Central memory CD8-positive, alpha-beta T cell (primary cell): ENCODE results near the gene ELP4.
"Not testable (repeated sequence)": the region's sequence is repeated elsewhere in the genome, so short reads cannot be mapped to it uniquely, and the experiment has no call there.

ENCODE experiments used
- ATAC-seq: fragments of 150-1000 bp; cut with Tn5 transposase; replicated peaks from 2 replicates; pipeline ENCODE4 v1.10.0; 2022; ENCODE audit warnings: mild to moderate bottlenecking, moderate FRiP score, moderate number of reproducible peaks; ENCODE audit not compliant: poor library complexity, severe bottlenecking; ENCODE audit errors: extremely low read depth
- DNase-seq, 2 donors: peaks; one replicate each; pipeline ENCODE4 v3.0.0; 2021; ENCODE audit warnings: low spot score in 2 of 2
- H3K27ac Mint-ChIP-seq: one replicate; pipeline ENCODE4 v1.8.0; 2022; ENCODE audit warnings: low read depth, mild to moderate bottlenecking, moderate library complexity, mixed read lengths
- H3K27me3 Mint-ChIP-seq: one replicate; pipeline ENCODE4 v1.8.0; 2022; ENCODE audit warnings: mixed read lengths
- H3K36me3 Mint-ChIP-seq: one replicate; pipeline ENCODE4 v1.8.0; 2022; ENCODE audit warnings: mild to moderate bottlenecking, moderate library complexity, mixed read lengths; ENCODE audit not compliant: insufficient read depth
- H3K4me1 Mint-ChIP-seq: one replicate; pipeline ENCODE4 v1.8.0; 2022; ENCODE audit warnings: mixed read lengths
- H3K4me3 Mint-ChIP-seq: one replicate; pipeline ENCODE4 v1.8.0; 2022; ENCODE audit warnings: mild to moderate bottlenecking, moderate library complexity, mixed read lengths
- H3K9me3 Mint-ChIP-seq: one replicate; pipeline ENCODE4 v1.8.0; 2022; ENCODE audit warnings: mixed read lengths

The ELP4 gene

DNA sequence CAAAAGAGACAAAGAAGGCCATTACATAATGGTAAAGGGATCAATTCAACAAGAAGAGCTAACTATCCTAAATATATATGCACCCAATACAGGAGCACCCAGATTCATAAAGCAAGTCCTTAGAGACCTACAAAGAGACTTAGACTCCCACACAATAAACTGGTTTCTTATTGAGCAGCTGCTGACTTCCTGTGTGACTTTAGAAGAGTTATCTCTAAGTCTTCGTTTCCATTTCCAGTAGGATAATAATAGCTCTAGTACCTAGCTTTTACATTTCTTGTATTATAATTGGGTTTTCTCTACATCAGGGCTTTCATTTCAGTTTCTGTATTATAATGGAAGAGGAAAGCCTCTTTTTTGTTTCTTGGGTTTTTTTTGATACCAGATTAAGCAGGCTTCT, 187.5 kb downstream of the ELP4 start:
- DNase-seq, H3K9me3 Mint-ChIP-seq, H3K27me3 Mint-ChIP-seq, H3K36me3 Mint-ChIP-seq, ATAC-seq, H3K4me3 Mint-ChIP-seq, H3K27ac Mint-ChIP-seq: not testable (repeated sequence)
- H3K4me1 Mint-ChIP-seq, result peaks cover 13% of the 10 kb centered on the region

GRCh38 chr11:31699066-31699465, 189.5 kb downstream of the ELP4 start:
- DNase-seq, result no peak
- Mint-ChIP-seq H3K27ac (no peak overlapping the region), H3K27me3 (no peaks in the 10 kb centered on the region), H3K36me3 (no peaks in the 10 kb centered on the region), H3K4me1 (peaks cover 13% of the 10 kb centered on the region), H3K9me3 (no peaks in the 10 kb centered on the region), H3K4me3 (no peak overlapping the region)
- ATAC-seq, result no peak

DNA sequence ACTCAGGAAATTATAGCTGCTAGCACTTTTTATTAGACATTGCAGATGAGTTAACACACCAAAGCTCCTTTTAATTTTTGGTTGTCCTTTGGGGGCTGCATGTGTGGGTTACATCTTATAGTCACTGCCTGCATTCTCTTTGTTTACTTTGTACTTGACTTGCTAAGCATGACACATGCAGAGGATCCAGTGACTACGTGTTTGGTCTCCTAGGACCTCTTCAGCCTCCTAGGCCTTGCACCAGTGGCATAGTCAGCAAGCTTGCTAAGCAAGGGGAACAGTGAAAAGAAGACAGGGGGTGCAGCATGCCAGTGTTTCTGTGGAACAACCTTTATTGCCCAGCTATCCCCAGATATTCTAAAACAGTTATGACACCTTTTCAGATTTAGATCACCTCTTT, 193.4 kb downstream of the ELP4 start:
- no peak for ATAC-seq
- no peaks in the 10 kb centered on the region for H3K36me3 Mint-ChIP-seq

DNA sequence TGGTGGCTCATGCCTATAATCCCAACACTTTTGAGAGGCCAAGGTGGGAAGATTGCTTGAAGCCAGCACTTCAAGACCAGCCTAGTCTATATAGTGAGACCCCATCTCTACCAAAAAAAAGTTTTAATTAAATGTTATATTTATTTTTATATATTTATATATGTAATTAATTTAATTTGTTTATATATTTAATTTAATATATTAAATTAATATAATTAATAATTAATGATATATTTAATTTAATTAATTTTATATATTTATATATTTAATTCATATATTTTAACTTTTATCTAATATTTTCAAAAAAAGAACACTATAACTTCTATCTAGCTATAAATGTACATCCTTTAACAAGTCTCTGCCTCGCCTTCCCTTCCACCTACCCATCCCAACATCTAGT, 196.8 kb downstream of the ELP4 start:
- Mint-ChIP-seq H3K27ac (no peak overlapping the region), H3K4me3 (no peak overlapping the region), H3K4me1 (no peaks in the 10 kb centered on the region), H3K9me3 (no peaks in the 10 kb centered on the region), H3K36me3 (no peaks in the 10 kb centered on the region), H3K27me3 (no peaks in the 10 kb centered on the region)
- DNase-seq, result no peak
- no peak for ATAC-seq

More for the DNA sequence above, 193.4 kb downstream of the ELP4 start:
- Mint-ChIP-seq H3K27ac (no peak overlapping the region), H3K27me3 (no peaks in the 10 kb centered on the region), H3K9me3 (no peaks in the 10 kb centered on the region), H3K4me1 (no peaks in the 10 kb centered on the region), H3K4me3 (no peak overlapping the region)
- DNase-seq, result no peak

- H3K4me3 Mint-ChIP-seq, result no peak overlapping the region
- H3K27me3 Mint-ChIP-seq, result no peaks in the 10 kb centered on the region
- H3K36me3 Mint-ChIP-seq, result no peaks in the 10 kb centered on the region
- ATAC-seq, result no peak
- H3K4me1 Mint-ChIP-seq, result no peaks in the 10 kb centered on the region
- DNase-seq, result no peak
- no peak overlapping the region for H3K27ac Mint-ChIP-seq
- no peaks in the 10 kb centered on the region for H3K9me3 Mint-ChIP-seq
Observed at GRCh38 chr11:31711137-31711536, 201.6 kb downstream of the ELP4 start.

GRCh38 chr11:31712851-31713250, 203.3 kb downstream of the ELP4 start:
- H3K4me3 Mint-ChIP-seq, result no peak overlapping the region
- H3K27me3 Mint-ChIP-seq, result no peaks in the 10 kb centered on the region
- H3K27ac Mint-ChIP-seq, result no peak overlapping the region
- H3K9me3 Mint-ChIP-seq, result no peaks in the 10 kb centered on the region
- no peaks in the 10 kb centered on the region for H3K4me1 Mint-ChIP-seq
- ATAC-seq (no peak), DNase-seq (no peak)
- no peaks in the 10 kb centered on the region for H3K36me3 Mint-ChIP-seq

GRCh38 chr11:31714840-31715239, 205.3 kb downstream of the ELP4 start:
- no peak overlapping the region for H3K27ac Mint-ChIP-seq
- no peak overlapping the region for H3K4me3 Mint-ChIP-seq
- no peak for DNase-seq
- H3K9me3 Mint-ChIP-seq, result no peaks in the 10 kb centered on the region
- H3K36me3 Mint-ChIP-seq, result no peaks in the 10 kb centered on the region
- ATAC-seq, result no peak
- no peaks in the 10 kb centered on the region for H3K27me3 Mint-ChIP-seq
- H3K4me1 Mint-ChIP-seq, result no peaks in the 10 kb centered on the region

GRCh38 chr11:31720225-31720624, 210.7 kb downstream of the ELP4 start:
- Mint-ChIP-seq H3K27ac (no peak overlapping the region), H3K4me1 (no peaks in the 10 kb centered on the region), H3K9me3 (no peaks in the 10 kb centered on the region), H3K4me3 (no peak overlapping the region), H3K27me3 (no peaks in the 10 kb centered on the region), H3K36me3 (no peaks in the 10 kb centered on the region)
- DNase-seq (no peak), ATAC-seq (no peak)

DNA sequence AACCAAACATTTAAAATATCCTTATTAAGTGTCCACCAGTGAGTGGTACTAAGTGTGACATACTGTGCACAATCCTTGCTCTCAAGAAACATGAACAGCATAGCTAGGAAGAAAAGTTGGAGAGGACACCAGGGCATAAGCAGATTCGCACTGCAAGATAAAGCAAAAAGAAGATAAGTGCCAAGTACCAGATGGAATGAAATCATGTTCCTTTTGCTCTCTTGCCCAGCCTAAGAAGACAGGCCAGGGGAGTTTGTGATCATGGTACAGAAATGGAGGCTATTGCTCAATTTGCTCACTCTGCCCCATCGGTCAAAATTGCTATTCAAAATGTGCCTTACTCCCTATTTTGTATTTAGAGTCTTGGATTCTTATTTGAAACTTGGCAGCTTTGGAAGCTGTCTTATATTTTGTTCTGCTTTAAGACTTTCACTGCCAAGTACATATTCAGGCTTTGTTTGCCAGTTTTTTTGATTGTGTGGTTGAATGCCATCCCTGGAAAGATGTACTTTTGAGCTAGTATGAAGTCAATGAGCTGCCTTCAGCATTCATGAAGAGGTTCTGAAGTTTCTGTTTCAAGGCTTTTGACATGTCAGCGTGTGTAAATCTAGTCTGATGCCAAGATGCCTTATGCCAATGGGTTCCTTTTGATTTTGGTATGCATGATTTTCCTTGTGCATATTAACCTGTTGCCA, 211.3 kb downstream of the ELP4 start:
- Mint-ChIP-seq H3K9me3 (no peaks in the 10 kb centered on the region), H3K4me3 (no peak overlapping the region), H3K4me1 (no peaks in the 10 kb centered on the region), H3K36me3 (no peaks in the 10 kb centered on the region), H3K27me3 (no peaks in the 10 kb centered on the region), H3K27ac (no peak overlapping the region)
- ATAC-seq (no peak), DNase-seq (no peak)

DNA sequence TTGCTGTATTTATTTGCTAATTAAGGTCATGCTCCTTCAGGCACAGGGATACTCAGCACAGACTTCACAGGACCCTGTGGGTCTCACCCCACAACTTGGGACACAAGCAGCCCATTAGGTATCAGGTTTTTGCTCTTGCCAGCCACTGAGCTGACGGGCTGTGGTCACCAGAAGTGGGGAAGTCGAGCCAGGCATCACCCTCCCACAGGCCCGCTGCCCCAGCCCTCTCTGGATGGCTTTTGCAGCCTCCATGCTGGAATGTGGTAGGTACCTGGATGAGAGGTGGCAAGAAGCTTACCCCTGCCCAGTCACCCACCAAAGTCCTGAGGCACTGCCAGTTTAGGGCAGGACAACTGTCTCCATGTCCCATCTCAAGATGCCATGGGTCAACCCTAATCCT, 213.2 kb downstream of the ELP4 start:
- H3K27ac Mint-ChIP-seq, result no peak overlapping the region
- H3K4me1 Mint-ChIP-seq, result no peaks in the 10 kb centered on the region
- H3K36me3 Mint-ChIP-seq, result no peaks in the 10 kb centered on the region
- DNase-seq, result no peak
- no peak for ATAC-seq
- no peaks in the 10 kb centered on the region for H3K9me3 Mint-ChIP-seq
- no peaks in the 10 kb centered on the region for H3K27me3 Mint-ChIP-seq
- H3K4me3 Mint-ChIP-seq, result no peak overlapping the region

DNA sequence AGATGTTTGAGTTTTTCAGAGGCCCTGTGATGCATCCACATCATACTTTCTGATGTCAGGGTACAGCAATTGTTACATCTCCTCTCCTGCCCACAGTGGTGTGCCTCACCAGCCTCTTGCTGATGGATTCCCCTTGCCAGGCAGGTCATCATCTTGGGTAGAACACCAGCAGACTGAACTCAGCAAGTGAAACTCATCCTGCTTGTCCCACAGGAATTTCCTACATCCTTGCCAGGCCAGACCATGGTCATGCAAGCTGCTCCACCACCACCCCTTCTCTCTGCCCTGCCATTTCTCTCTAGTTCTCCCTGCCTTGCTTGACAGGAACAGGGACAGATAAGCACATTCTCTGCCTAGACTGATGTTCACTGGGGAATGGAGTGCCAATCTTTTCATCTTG, 215.6 kb downstream of the ELP4 start:
- no peaks in the 10 kb centered on the region for H3K9me3 Mint-ChIP-seq
- no peaks in the 10 kb centered on the region for H3K36me3 Mint-ChIP-seq
- H3K4me1 Mint-ChIP-seq, result no peaks in the 10 kb centered on the region
- no peak overlapping the region for H3K4me3 Mint-ChIP-seq
- ATAC-seq (no peak), DNase-seq (no peak)
- H3K27ac Mint-ChIP-seq, result no peak overlapping the region
- H3K27me3 Mint-ChIP-seq, result no peaks in the 10 kb centered on the region

DNA sequence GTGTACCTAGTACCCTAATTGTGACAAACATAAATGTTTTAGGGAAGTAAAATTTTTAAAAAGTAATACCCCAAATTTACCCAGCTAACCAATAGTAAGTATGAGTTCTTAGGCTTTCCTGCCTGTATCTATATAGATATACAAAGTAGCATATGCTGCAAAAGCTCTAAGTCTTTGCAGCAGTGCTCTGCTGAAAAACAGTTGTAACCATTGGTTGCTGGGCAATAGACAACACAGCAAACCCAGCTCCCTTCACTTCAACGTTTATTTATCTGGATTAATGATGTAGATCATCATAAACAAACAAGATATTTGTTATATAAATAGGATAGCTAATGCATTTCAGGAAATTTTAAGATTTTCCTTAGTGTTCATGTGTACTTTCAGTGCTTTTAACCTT, 218.9 kb downstream of the ELP4 start:
- Mint-ChIP-seq H3K36me3 (peaks cover 2% of the 10 kb centered on the region), H3K4me3 (no peak overlapping the region), H3K4me1 (no peaks in the 10 kb centered on the region), H3K9me3 (peaks cover 13% of the 10 kb centered on the region), H3K27ac (no peak overlapping the region), H3K27me3 (no peaks in the 10 kb centered on the region)
- no peak for ATAC-seq
- no peak for DNase-seq

DNA sequence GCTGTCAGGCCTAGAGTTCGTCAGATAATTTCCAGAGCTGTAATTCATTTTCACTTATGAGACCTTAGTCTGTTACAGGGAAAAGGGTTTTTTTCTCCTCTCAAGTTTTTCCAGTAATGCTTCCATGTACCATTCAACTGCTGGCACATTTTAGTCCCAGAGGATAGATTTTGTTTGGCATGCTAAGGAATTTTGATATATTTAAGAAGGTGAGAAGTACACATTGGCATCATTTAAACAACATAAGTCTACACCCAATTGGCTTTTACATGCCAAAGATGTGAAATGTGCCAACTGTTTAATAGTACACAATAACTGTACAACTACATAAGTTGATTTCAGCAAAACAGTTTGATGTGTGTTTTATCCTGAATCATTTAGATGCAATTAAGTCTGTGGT, 230.6 kb downstream of the ELP4 start:
- Mint-ChIP-seq H3K27ac (no peak overlapping the region), H3K36me3 (peaks cover 2% of the 10 kb centered on the region), H3K27me3 (no peaks in the 10 kb centered on the region), H3K9me3 (peaks cover 13% of the 10 kb centered on the region), H3K4me3 (no peak overlapping the region), H3K4me1 (no peaks in the 10 kb centered on the region)
- ATAC-seq (no peak), DNase-seq (no peak)
